NCI-H345 treated with DMSO at 0.1 percent for 48 hours (cell line): ENCODE data around the gene MRPL41.
"Not testable (repeated sequence)": the region's sequence is repeated elsewhere in the genome, so short reads cannot be mapped to it uniquely, and the experiment has no call there.

Experiments
- DNase-seq: peaks from one replicate; lab custom pipeline; 2025; ENCODE audit not compliant: unreplicated experiment; lab: John Stamatoyannopoulos, UW

MRPL41 gene

GRCh38 chr9:137521405-137521985 lies 30.2 kb upstream of the MRPL41 start:
- DNase-seq: no peak

GRCh38 chr9:137522746-137523455 lies 28.8 kb upstream of the MRPL41 start:
- no peak for DNase-seq

- DNase-seq: no peak
Observed at GRCh38 chr9:137524161-137524980, 27.3 kb upstream of the MRPL41 start.

- no peak for DNase-seq
Observed at GRCh38 chr9:137524981-137525317, 26.7 kb upstream of the MRPL41 start.

- no peak for DNase-seq
Observed at GRCh38 chr9:137530331-137530730, 21.3 kb upstream of the MRPL41 start.

GRCh38 chr9:137531099-137531765 lies 20.4 kb upstream of the MRPL41 start:
- no peak for DNase-seq

GRCh38 chr9:137532891-137533468 lies 18.7 kb upstream of the MRPL41 start:
- DNase-seq: not testable (repeated sequence)

- DNase-seq: peak; percentile 58
Observed at GRCh38 chr9:137534256-137535119, 17.2 kb upstream of the MRPL41 start.

GRCh38 chr9:137535120-137535428 lies 16.6 kb upstream of the MRPL41 start:
- no peak for DNase-seq

GRCh38 chr9:137536594-137537131 lies 15.0 kb upstream of the MRPL41 start:
- not testable (repeated sequence) for DNase-seq

- no peak for DNase-seq
Observed at GRCh38 chr9:137538058-137538457, 13.6 kb upstream of the MRPL41 start.

GRCh38 chr9:137540536-137540935 lies 11.1 kb upstream of the MRPL41 start:
- no peak for DNase-seq

GRCh38 chr9:137542486-137542885 lies 9.2 kb upstream of the MRPL41 start:
- DNase-seq: no peak

- no peak for DNase-seq
Observed at GRCh38 chr9:137543237-137543963, 8.3 kb upstream of the MRPL41 start.

- DNase-seq: no peak
Observed at GRCh38 chr9:137544176-137544760, 7.4 kb upstream of the MRPL41 start.

- no peak for DNase-seq
Observed at GRCh38 chr9:137545123-137545522, 6.6 kb upstream of the MRPL41 start.

GRCh38 chr9:137547687-137548543 lies 3.8 kb upstream of the MRPL41 start:
- DNase-seq: no peak

- DNase-seq: peak; percentile 50
Observed at GRCh38 chr9:137550231-137550621, 1.5 kb upstream of the MRPL41 start, which contains the start of gene PNPLA7. Gene PNPLA7 (minus strand): TSS chr9:137550402. CDS start chr9:137550197, 205 bp downstream.
